Calu3 (cell line): ENCODE measurements around the gene COX7A2L. TPM values are rescaled to one million over a fixed set of nuclear protein-coding genes. Genes with fewer than 3 reads are reported as not detected.

Experiments
- BruUV-seq: library from RNA; stranded (reverse); fragments of 400-500 nt; replicated peaks from 2 replicates; lab custom pipeline; 2021; lab: Mats Ljungman, UMichigan
- CTCF ChIA-PET: fragments of 300-600 bp; sonication (Branson Sonifier 250); formaldehyde crosslinking; loops from one replicate; lab custom pipeline; 2022; ENCODE audit warnings: antibody characterized with exemption; lab: Charles Lee
- DNase-seq: peaks from one replicate; pipeline ENCODE4 v3.0.0; 2022
- H3K27ac Mint-ChIP-seq: one replicate; pipeline ENCODE4 v1.8.0; 2022; ENCODE audit warnings: mixed read lengths; ENCODE audit not compliant: unreplicated experiment
- H3K27me3 Mint-ChIP-seq: one replicate; pipeline ENCODE4 v1.8.0; 2022; ENCODE audit warnings: mixed read lengths; ENCODE audit not compliant: unreplicated experiment
- H3K36me3 Mint-ChIP-seq: one replicate; pipeline ENCODE4 v1.8.0; 2022; ENCODE audit warnings: mild to moderate bottlenecking, moderate library complexity, mixed read lengths; ENCODE audit not compliant: insufficient read depth, unreplicated experiment
- H3K4me1 Mint-ChIP-seq: one replicate; pipeline ENCODE4 v1.8.0; 2022; ENCODE audit warnings: mild to moderate bottlenecking, low read depth, mixed read lengths; ENCODE audit not compliant: unreplicated experiment
- H3K4me3 Mint-ChIP-seq: one replicate; pipeline ENCODE4 v1.8.0; 2022; ENCODE audit warnings: mild to moderate bottlenecking, low read depth, moderate library complexity, mixed read lengths; ENCODE audit not compliant: unreplicated experiment
- H3K9me3 Mint-ChIP-seq: one replicate; pipeline ENCODE4 v1.8.0; 2022; ENCODE audit warnings: low read depth, mixed read lengths; ENCODE audit not compliant: unreplicated experiment
- CTCF ChIP-seq: fragments of 200-600 bp; IDR thresholded peaks from one replicate; pipeline ENCODE4 v1.8.0; 2022; ENCODE audit warnings: antibody characterized with exemption; ENCODE audit not compliant: unreplicated experiment
- intact Hi-C: fragments of 100-400 bp; cut with micrococcal nuclease; formaldehyde crosslinking; loops from one replicate; pipeline ENCODE4 v1.10.0; 2022; ENCODE audit not compliant: unreplicated experiment
- total RNA-seq: library from RNA; stranded (reverse); gene quantifications from 2 replicates; pipeline ENCODE4 v1.2.3, GENCODE V29; 2022

COX7A2L gene
- total RNA-seq, 1 experiment from 2014 or later, result 98.0 TPM

- Mint-ChIP-seq H3K9me3 (no peaks in the 10 kb centered on the region), H3K4me3 (no peak overlapping the region), H3K27ac (no peak overlapping the region), H3K36me3 (peaks cover 25% of the 10 kb centered on the region), H3K27me3 (no peaks in the 10 kb centered on the region), H3K4me1 (peaks cover 9% of the 10 kb centered on the region)
- BruUV-seq, result no TSS peak
- CTCF ChIA-PET, result no interaction called here
- no peak for DNase-seq
- intact Hi-C loops, result loop anchor here (10.0 kb wide), 2 partner anchors 130 to 300 kb away; partner anchors contain the start of gene KCNG3
- TF ChIP-seq CTCF, result no peak
Measured at GRCh38 chr2:42364658-42365057, 3.6 kb upstream of the COX7A2L start.

GRCh38 chr2:42363413-42363812, 2.4 kb upstream of the COX7A2L start:
- CTCF ChIA-PET, result no interaction called here
- Mint-ChIP-seq H3K4me1 (peaks cover 12% of the 10 kb centered on the region), H3K4me3 (no peak overlapping the region), H3K27ac (no peak overlapping the region), H3K36me3 (peaks cover 34% of the 10 kb centered on the region), H3K27me3 (no peaks in the 10 kb centered on the region), H3K9me3 (no peaks in the 10 kb centered on the region)
- DNase-seq, result no peak
- TF ChIP-seq CTCF, result no peak
- intact Hi-C loops, result loop anchor here (10.0 kb wide), 2 partner anchors 131 to 301 kb away; partner anchors contain the start of gene KCNG3
- no TSS peak for BruUV-seq

GRCh38 chr2:42361728-42362283, 789 bp upstream of the COX7A2L start:
- no peaks in the 10 kb centered on the region for H3K9me3 Mint-ChIP-seq
- peak overlapping the region; percentile 71 for H3K27ac Mint-ChIP-seq
- H3K36me3 Mint-ChIP-seq, result peaks cover 41% of the 10 kb centered on the region
- intact Hi-C loops, result loop anchor here (10.0 kb wide), 2 partner anchors 133 to 303 kb away; partner anchors contain the start of gene KCNG3
- DNase-seq, result no peak
- peak overlapping the region; percentile 83 for H3K4me3 Mint-ChIP-seq
- peaks cover 23% of the 10 kb centered on the region for H3K4me1 Mint-ChIP-seq
- CTCF ChIA-PET, result no interaction called here
- BruUV-seq, result TSS peak; percentile 55
- no peak for TF ChIP-seq CTCF
- H3K27me3 Mint-ChIP-seq, result no peaks in the 10 kb centered on the region

GRCh38 chr2:42360493-42360889, 526 bp downstream of the COX7A2L start:
- H3K9me3 Mint-ChIP-seq, result no peaks in the 10 kb centered on the region
- DNase-seq, result no peak
- peaks cover 30% of the 10 kb centered on the region for H3K4me1 Mint-ChIP-seq
- H3K27ac Mint-ChIP-seq, result peak overlapping the region; percentile 71
- H3K27me3 Mint-ChIP-seq, result no peaks in the 10 kb centered on the region
- intact Hi-C loops, result loop anchor here (10.0 kb wide), 2 partner anchors 134 to 304 kb away; partner anchors contain the start of gene KCNG3
- no TSS peak for BruUV-seq
- H3K36me3 Mint-ChIP-seq, result peaks cover 41% of the 10 kb centered on the region
- TF ChIP-seq CTCF, result no peak
- CTCF ChIA-PET, result interaction anchor here (0.6 kb wide), 1 partner anchor 26 kb away, joined by 4 read pairs; no protein-coding TSS in a partner anchor
- H3K4me3 Mint-ChIP-seq, result peak overlapping the region; percentile 83
